ENCODE data around the gene TMPRSS5. TPM values are rescaled to one million over a fixed set of nuclear protein-coding genes. Genes with fewer than 3 reads are reported as not detected.
"Not testable (repeated sequence)": the region's sequence is repeated elsewhere in the genome, so short reads cannot be mapped to it uniquely, and the experiment has no call there.

The TMPRSS5 gene
- total RNA-seq, 2 donors from 2014 or later: 1.0 to 1.2 TPM

- Histone ChIP-seq H3K9me3 (ENCODE audit: control insufficient read depth, low read length) (no peaks in the 10 kb centered on the region), H3K27me3 (ENCODE audit: control insufficient read depth, insufficient read depth, low read length, poor library complexity, severe bottlenecking) (no peaks in the 10 kb centered on the region), H3K36me3 (ENCODE audit: control insufficient read depth, insufficient read depth, low read length) (no peaks in the 10 kb centered on the region), H3K4me3 (ENCODE audit: low read length) (no peak overlapping the region), H3K9ac (ENCODE audit: extremely low read depth, low read length, poor library complexity, severe bottlenecking) (no peak overlapping the region), H3K4me1 (ENCODE audit: control insufficient read depth, insufficient read depth, low read length) (peaks cover 2% of the 10 kb centered on the region), H3K27ac (ENCODE audit: low read depth, low read length) (no peak overlapping the region)
- Mint-ChIP-seq H3K4me1 (peaks cover 10% of the 10 kb centered on the region), H3K27me3 (ENCODE audit: insufficient read depth) (no peaks in the 10 kb centered on the region), H3K4me3 (no peak overlapping the region), H3K36me3 (ENCODE audit: low read depth) (peaks cover 7% of the 10 kb centered on the region), H3K9me3 (peaks cover 5% of the 10 kb centered on the region), H3K27ac (no peak overlapping the region)
- no peak for DNase-seq
- WGBS, 2 experiments (ENCODE audit: insufficient coverage in 1 of 2, insufficient read length in 1 of 2): 95% methylated on average over 4 of the region's 4 CpGs; no CpG with 5 or more reads in 1 of the 2 experiments
- no peak for TF ChIP-seq CTCF (conservative IDR thresholded peaks at IDR 0.05)
Measured at GRCh38 chr11:113722221-113722620, 16.1 kb upstream of the TMPRSS5 start.

- 86 to 97% methylated on average over 3 of the region's 3 CpGs for WGBS, 2 experiments (ENCODE audit: insufficient coverage in 1 of 2, insufficient read length in 1 of 2)
- no peaks in the 10 kb centered on the region for H3K4me1 ChIP-seq (ENCODE audit: control insufficient read depth, insufficient read depth, low read length)
- no peaks in the 10 kb centered on the region for H3K36me3 ChIP-seq (ENCODE audit: control insufficient read depth, insufficient read depth, low read length)
- no peak overlapping the region for H3K4me3 ChIP-seq (ENCODE audit: low read length)
- Mint-ChIP-seq H3K36me3 (ENCODE audit: low read depth) (peaks cover 7% of the 10 kb centered on the region), H3K27me3 (ENCODE audit: insufficient read depth) (no peaks in the 10 kb centered on the region), H3K4me1 (peaks cover 10% of the 10 kb centered on the region), H3K4me3 (no peak overlapping the region), H3K9me3 (peaks cover 7% of the 10 kb centered on the region), H3K27ac (no peak overlapping the region)
- no peaks in the 10 kb centered on the region for H3K27me3 ChIP-seq (ENCODE audit: control insufficient read depth, insufficient read depth, low read length, poor library complexity, severe bottlenecking)
- H3K27ac ChIP-seq (ENCODE audit: low read depth, low read length): no peak overlapping the region
- no peaks in the 10 kb centered on the region for H3K9me3 ChIP-seq (ENCODE audit: control insufficient read depth, low read length)
- DNase-seq: no peak
- no peak for TF ChIP-seq CTCF (conservative IDR thresholded peaks at IDR 0.05)
- no peak overlapping the region for H3K9ac ChIP-seq (ENCODE audit: extremely low read depth, low read length, poor library complexity, severe bottlenecking)
Measured at GRCh38 chr11:113721462-113722066, 15.5 kb upstream of the TMPRSS5 start.

- not testable (repeated sequence) for H3K36me3 ChIP-seq (ENCODE audit: control insufficient read depth, insufficient read depth, low read length); H3K27me3 ChIP-seq (ENCODE audit: control insufficient read depth, insufficient read depth, low read length, poor library complexity, severe bottlenecking); H3K4me1 Mint-ChIP-seq; DNase-seq; H3K27ac Mint-ChIP-seq; H3K4me1 ChIP-seq (ENCODE audit: control insufficient read depth, insufficient read depth, low read length); H3K4me3 Mint-ChIP-seq; H3K4me3 ChIP-seq (ENCODE audit: low read length); H3K9ac ChIP-seq (ENCODE audit: extremely low read depth, low read length, poor library complexity, severe bottlenecking); H3K27me3 Mint-ChIP-seq (ENCODE audit: insufficient read depth); H3K9me3 ChIP-seq (ENCODE audit: control insufficient read depth, low read length); H3K9me3 Mint-ChIP-seq; H3K27ac ChIP-seq (ENCODE audit: low read depth, low read length); H3K36me3 Mint-ChIP-seq (ENCODE audit: low read depth)
- WGBS, 2 experiments (ENCODE audit: insufficient coverage in 1 of 2, insufficient read length in 1 of 2): 90% methylated on average over 3 of the region's 3 CpGs; no CpG with 5 or more reads in 1 of the 2 experiments
Measured at GRCh38 chr11:113720478-113720877, 14.4 kb upstream of the TMPRSS5 start.

Data from endodermal cell (in vitro differentiated cells).